A673 (cell line): ENCODE data around the gene SLC22A4. TPM values are rescaled to one million over a fixed set of nuclear protein-coding genes. Genes with fewer than 3 reads are reported as not detected.

ENCODE experiments used
- BruUV-seq: library from RNA; stranded (reverse); fragments of 400-500 nt; replicated peaks from 2 replicates; lab custom pipeline; 2021; lab: Mats Ljungman, UMichigan
- CTCF ChIA-PET: fragments of 300-600 bp; sonication (Branson Sonifier 250); formaldehyde crosslinking; loops from one replicate; lab custom pipeline; 2022; ENCODE audit warnings: antibody characterized with exemption; lab: Charles Lee
- POLR2A ChIA-PET: fragments of 300-600 bp; sonication (Branson Sonifier 250); formaldehyde crosslinking; loops from one replicate; lab custom pipeline; 2022; ENCODE audit warnings: antibody characterized with exemption; ENCODE audit not compliant: low non-redundant PET; lab: Charles Lee
- DNase-seq: peaks from one replicate; pipeline ENCODE4 v3.0.0-alpha.2; 2015; ENCODE audit warnings: low spot score
- H3K27ac ChIP-seq: fragments of 200-600 bp; sonication (generic); 2 replicates; pipeline ENCODE4 v1.5.1; 2016; ENCODE audit warnings: mixed run types, low read depth, mild to moderate bottlenecking, mixed read lengths, antibody characterized with exemption, low read length; ENCODE audit not compliant: poor library complexity, severe bottlenecking
- H3K27me3 ChIP-seq: fragments of 200-600 bp; sonication (generic); replicated peaks from 2 replicates; pipeline ENCODE4 v1.6.1; 2017; ENCODE audit warnings: mixed run types, low read depth, mild to moderate bottlenecking, mixed read lengths, antibody characterized with exemption, low read length; ENCODE audit not compliant: insufficient read depth, poor library complexity
- H3K36me3 ChIP-seq: fragments of 200-600 bp; sonication (generic); 2 replicates; pipeline ENCODE4 v1.6.1; 2016; ENCODE audit warnings: mixed run types, mild to moderate bottlenecking, mixed read lengths, antibody characterized with exemption, low read length; ENCODE audit not compliant: insufficient read depth, poor library complexity, severe bottlenecking
- H3K4me1 ChIP-seq: fragments of 200-600 bp; sonication (generic); 2 replicates; pipeline ENCODE4 v1.6.1; 2017; ENCODE audit warnings: mixed run types, mild to moderate bottlenecking, mixed read lengths, antibody characterized with exemption, low read length; ENCODE audit not compliant: insufficient read depth, poor library complexity, severe bottlenecking
- H3K4me3 ChIP-seq: fragments of 200-600 bp; sonication (generic); 2 replicates; pipeline ENCODE4 v1.5.1; 2016; ENCODE audit warnings: low read depth, mixed run types, mild to moderate bottlenecking, mixed read lengths, low read length; ENCODE audit not compliant: poor library complexity, severe bottlenecking
- H3K9me3 ChIP-seq: fragments of 200-600 bp; sonication (generic); 2 replicates; pipeline ENCODE4 v1.6.1; 2016; ENCODE audit warnings: mixed run types, low read depth, mild to moderate bottlenecking, mixed read lengths, antibody characterized with exemption, low read length; ENCODE audit not compliant: poor library complexity, severe bottlenecking
- CTCF ChIP-seq: fragments of 300-800, 200-600 bp; sonication (generic); conservative IDR thresholded peaks from 2 replicates; pipeline ENCODE4 v1.5.1; 2017; ENCODE audit warnings: low read depth, mild to moderate bottlenecking, antibody characterized with exemption, low read length, moderate library complexity, mixed read lengths
- EZH2 ChIP-seq: fragments of 200-600 bp; sonication (generic); IDR thresholded peaks from 2 replicates; pipeline ENCODE4 v1.6.1; 2017; ENCODE audit warnings: borderline replicate concordance, low read depth, mild to moderate bottlenecking, mixed read lengths, antibody characterized with exemption, low read length; ENCODE audit not compliant: poor library complexity, severe bottlenecking
- intact Hi-C: fragments of 100-400 bp; cut with micrococcal nuclease; formaldehyde crosslinking; loops from one replicate; pipeline ENCODE4 v1.10.0; 2022; ENCODE audit not compliant: unreplicated experiment
- total RNA-seq: library from RNA; stranded (reverse); gene quantifications from 2 replicates; pipeline ENCODE4 v1.2.3, GENCODE V29; 2021

The SLC22A4 gene
- total RNA-seq, 1 experiment from 2014 or later, result 0.99 TPM

- POLR2A ChIA-PET, result no interaction called here
- H3K27me3 ChIP-seq, result no peaks in the 10 kb centered on the region
- no peaks in the 10 kb centered on the region for H3K36me3 ChIP-seq
- intact Hi-C loops, result no loop called here
- DNase-seq, result no peak
- CTCF ChIA-PET, result no interaction called here
- H3K4me3 ChIP-seq, result no peak overlapping the region
- H3K27ac ChIP-seq, result no peak overlapping the region
- peaks cover 16% of the 10 kb centered on the region for H3K4me1 ChIP-seq
- TF ChIP-seq EZH2, result no peak
- no peak for TF ChIP-seq CTCF
- no TSS peak for BruUV-seq
- no peaks in the 10 kb centered on the region for H3K9me3 ChIP-seq
Measured at GRCh38 chr5:132261881-132262845, 32.0 kb upstream of the SLC22A4 start.

GRCh38 chr5:132262882-132263547, 31.2 kb upstream of the SLC22A4 start:
- Histone ChIP-seq H3K9me3 (no peaks in the 10 kb centered on the region), H3K4me3 (no peak overlapping the region), H3K4me1 (peaks cover 14% of the 10 kb centered on the region), H3K27me3 (no peaks in the 10 kb centered on the region), H3K27ac (no peak overlapping the region), H3K36me3 (no peaks in the 10 kb centered on the region)
- ChIA-PET POLR2A (no interaction called here), CTCF (no interaction called here)
- no TSS peak for BruUV-seq
- intact Hi-C loops, result no loop called here
- TF ChIP-seq CTCF, result no peak
- TF ChIP-seq EZH2, result no peak
- DNase-seq, result no peak

- no peak overlapping the region for H3K4me3 ChIP-seq
- no TSS peak for BruUV-seq
- CTCF ChIA-PET, result no interaction called here
- no peak overlapping the region for H3K27ac ChIP-seq
- no peak for TF ChIP-seq EZH2
- no peak for TF ChIP-seq CTCF
- no peak for DNase-seq
- intact Hi-C loops, result no loop called here
- no peaks in the 10 kb centered on the region for H3K9me3 ChIP-seq
- H3K4me1 ChIP-seq, result peaks cover 10% of the 10 kb centered on the region
- POLR2A ChIA-PET, result no interaction called here
- H3K27me3 ChIP-seq, result no peaks in the 10 kb centered on the region
- H3K36me3 ChIP-seq, result no peaks in the 10 kb centered on the region
Measured at GRCh38 chr5:132263548-132264261, 30.5 kb upstream of the SLC22A4 start.
